ENCODE measurements around the gene PIAS3.

The PIAS3 gene

GRCh38 chr1:145858901-145859490, at the start of gene PIAS3 (continued):
- TF ChIP-seq AEBP2 (tag by site-specific recombination; IDR thresholded peaks at IDR 0.05; ENCODE audit: borderline replicate concordance) = no peak
- no peak for TF ChIP-seq ZNF639 (tag by site-specific recombination; IDR thresholded peaks at IDR 0.05)
- no peak for TF ChIP-seq ZNF169 (tag by site-specific recombination; IDR thresholded peaks at IDR 0.05)
- TF ChIP-seq ZNF449 (tag by site-specific recombination; IDR thresholded peaks at IDR 0.05) = no peak
- TF ChIP-seq ZXDB (tag by site-specific recombination; IDR thresholded peaks at IDR 0.05) = peak; percentile 64
- no peak for TF ChIP-seq HOXC10 (CRISPR knock-in tag; IDR thresholded peaks at IDR 0.05)
- no peak for TF ChIP-seq ZNF155 (tag by site-specific recombination; IDR thresholded peaks at IDR 0.05)
- no peak for TF ChIP-seq INSM2 (tag by site-specific recombination; IDR thresholded peaks at IDR 0.05)
- no peak for TF ChIP-seq ZNF585B (tag by site-specific recombination; IDR thresholded peaks at IDR 0.05)
- TF ChIP-seq ZNF175 (tag by site-specific recombination; IDR thresholded peaks at IDR 0.05) = no peak
- peak; percentile 76 for TF ChIP-seq YY1 (tag by site-specific recombination; IDR thresholded peaks at IDR 0.05)
- peak; percentile 87 for TF ChIP-seq ZNF366 (tag by site-specific recombination; conservative IDR thresholded peaks at IDR 0.05)
- TF ChIP-seq BCL11B (tag by site-specific recombination; IDR thresholded peaks at IDR 0.05; ENCODE audit: low read depth) = 0 out of 2 replicates have a peak, but pooled peaks have one; percentile 9
- TF ChIP-seq ZBTB17 (tag by site-specific recombination; IDR thresholded peaks at IDR 0.05) = peak; percentile 75; the same call in 1 of the 2 replicates
- no peak for TF ChIP-seq ZNF174 (tag by site-specific recombination; IDR thresholded peaks at IDR 0.05)
- no peak for TF ChIP-seq ZNF776 (tag by site-specific recombination; IDR thresholded peaks at IDR 0.05; ENCODE audit: borderline replicate concordance)
- TF ChIP-seq ZNF18 (tag by site-specific recombination; IDR thresholded peaks at IDR 0.05) = no peak
- TF ChIP-seq ZNF239 (tag by site-specific recombination; IDR thresholded peaks at IDR 0.05) = no peak
- no peak for TF ChIP-seq ZFP41 (tag by site-specific recombination; IDR thresholded peaks at IDR 0.05; ENCODE audit: borderline replicate concordance)
- TF ChIP-seq ZNF280C (tag by site-specific recombination; IDR thresholded peaks at IDR 0.05) = no peak
- no peak for TF ChIP-seq ZNF148 (tag by site-specific recombination; IDR thresholded peaks at IDR 0.05; ENCODE audit: borderline replicate concordance)
- peak; percentile 75 for TF ChIP-seq KLF17 (tag by site-specific recombination; IDR thresholded peaks at IDR 0.05)
- TF ChIP-seq ZNF670 (tag by site-specific recombination; IDR thresholded peaks at IDR 0.05; ENCODE audit: low read depth) = no peak
- no peak; the same call in 1 of the 2 replicates for TF ChIP-seq ZIC2 (tag by site-specific recombination; IDR thresholded peaks at IDR 0.05)

All from HEK293 (cell line).